HG03095 (cell line): ENCODE results near the gene IP6K3.

Experiments used
- ATAC-seq: cut with Tn5 transposase; IDR thresholded peaks from one replicate; pipeline ENCODE4 v1.9.1; 2021; ENCODE audit warnings: moderate library complexity; ENCODE audit not compliant: unreplicated experiment

IP6K3 gene

DNA sequence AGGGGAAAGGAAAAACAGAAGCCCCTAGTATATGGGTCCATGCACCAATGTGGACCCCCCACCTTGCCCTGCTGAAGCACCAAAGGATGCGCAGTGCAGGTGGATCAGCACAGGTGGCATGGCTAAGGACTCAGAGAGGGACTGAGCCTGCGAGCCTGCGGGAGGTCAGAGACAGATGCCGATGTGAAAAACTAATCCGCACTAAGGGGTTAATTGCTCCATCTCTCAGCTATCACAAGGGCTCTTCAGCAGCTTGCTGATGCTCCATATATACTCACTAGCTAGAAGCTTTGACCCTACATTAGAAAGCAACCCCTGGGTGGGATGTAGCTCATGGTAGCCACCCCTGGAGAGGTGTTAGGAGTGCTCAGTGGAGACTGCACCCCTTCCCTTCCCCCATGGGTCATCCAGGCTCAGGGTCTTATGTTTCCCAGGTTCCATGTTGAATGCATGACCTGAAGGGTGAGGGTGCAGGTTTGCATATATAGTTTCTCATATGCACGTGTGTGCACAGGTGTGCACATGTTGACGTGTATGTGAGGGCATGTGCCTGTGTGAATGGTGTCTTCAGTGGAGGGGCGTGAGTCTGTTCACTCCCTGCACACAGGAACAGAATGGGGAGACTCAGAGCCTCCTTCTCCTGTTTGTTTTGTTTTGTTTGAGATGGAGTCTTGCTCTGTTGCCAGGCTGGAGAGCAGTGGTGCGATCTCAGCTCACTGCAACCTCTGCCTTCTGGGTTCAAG is 13.4 kb upstream of the IP6K3 start:
- no peak for ATAC-seq

DNA sequence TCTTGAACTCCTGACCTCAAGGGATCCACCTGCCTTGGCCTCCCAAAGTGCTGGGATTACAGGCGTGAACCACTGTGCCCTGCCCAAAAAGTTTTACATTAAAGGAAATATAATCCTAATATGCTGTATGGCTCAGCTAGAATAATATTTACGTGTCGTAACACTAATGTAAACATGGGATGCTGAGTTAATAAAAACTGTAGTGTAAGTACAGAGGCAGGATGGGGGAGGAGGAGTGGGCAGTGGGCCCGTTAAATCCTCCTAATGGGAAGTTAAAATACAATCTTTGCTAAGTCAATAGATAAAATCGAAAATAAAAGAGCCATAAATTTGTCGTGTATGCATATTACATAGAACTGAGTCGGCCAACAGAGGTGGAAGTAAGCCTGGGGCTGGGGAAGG is 12.1 kb upstream of the IP6K3 start:
- ATAC-seq, result no peak

DNA sequence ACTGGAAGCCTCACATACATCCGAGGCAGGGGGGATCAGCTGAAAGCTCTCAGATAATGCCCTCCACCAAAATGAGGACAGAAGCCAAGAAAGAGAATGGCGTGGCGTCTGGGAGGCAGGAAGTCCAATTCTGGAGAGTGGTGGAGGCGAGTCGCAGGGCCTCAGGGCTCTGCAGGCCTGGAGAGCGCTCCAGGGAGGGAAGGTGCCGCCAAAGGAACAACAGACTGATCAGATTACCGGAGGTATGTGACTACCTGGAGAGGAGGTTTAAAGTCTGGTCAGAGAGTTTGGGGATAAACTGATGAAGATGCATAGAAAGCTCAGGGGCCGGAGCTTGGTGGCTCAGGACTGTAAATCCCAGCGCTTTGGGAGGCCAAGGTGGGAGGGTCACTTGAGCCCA is 11.2 kb upstream of the IP6K3 start:
- ATAC-seq, result no peak

DNA sequence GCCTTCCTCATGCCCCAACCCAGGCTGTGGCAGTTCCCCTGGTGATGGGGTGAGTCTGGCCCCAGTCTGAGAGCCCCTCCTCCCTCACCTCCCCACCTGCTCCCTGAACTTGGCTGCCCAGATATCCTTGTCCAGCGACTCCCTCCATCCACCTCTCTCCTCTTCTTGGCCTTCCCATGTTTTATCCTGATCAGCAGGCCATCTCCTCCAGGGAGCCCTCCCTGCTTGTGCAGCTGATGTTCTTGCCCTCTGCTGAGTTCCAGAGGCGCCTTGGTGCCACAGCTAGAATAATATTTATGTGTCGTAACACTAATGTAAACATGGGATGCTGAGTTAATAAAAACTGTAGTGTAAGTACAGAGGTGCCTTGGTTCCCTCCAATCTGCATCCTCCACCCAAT is 10.4 kb upstream of the IP6K3 start:
- ATAC-seq, result no peak

DNA sequence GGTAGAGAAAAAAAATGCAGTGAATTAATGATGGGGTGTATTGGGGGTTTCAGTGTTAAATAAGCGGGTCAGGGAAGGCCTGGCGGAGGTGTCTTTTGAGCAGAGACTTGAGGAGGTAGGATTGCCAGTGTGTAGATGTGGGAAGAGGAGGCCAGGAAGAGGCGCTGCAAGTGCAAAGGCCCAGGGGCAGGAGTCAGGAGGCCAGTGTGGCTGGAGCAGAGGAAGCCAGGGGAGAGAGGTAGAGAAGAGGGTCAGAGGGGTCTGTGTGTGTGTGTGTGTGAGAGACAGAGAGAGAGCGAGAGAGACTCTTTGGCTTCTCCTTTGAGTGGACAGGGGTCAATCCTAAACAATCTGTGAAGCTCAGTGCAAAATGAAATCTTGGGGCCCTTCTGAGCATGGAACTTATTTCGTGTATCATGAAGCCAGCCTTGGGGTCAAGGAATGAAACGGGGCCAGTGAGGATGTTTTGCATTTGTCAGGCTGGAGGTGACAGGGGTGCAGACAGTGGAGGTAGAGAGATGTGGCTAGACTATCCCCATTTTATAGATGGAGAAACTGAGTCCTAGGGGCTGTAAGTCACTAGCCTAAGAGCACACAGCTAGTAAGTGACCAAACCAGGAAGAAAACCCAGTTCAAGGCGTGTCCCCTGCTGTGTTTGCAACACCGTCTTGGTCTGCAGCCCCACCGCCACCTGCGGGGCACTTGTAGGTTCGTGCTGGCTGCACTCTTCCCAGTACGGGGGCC is 9.7 kb upstream of the IP6K3 start:
- ATAC-seq, result no peak

DNA sequence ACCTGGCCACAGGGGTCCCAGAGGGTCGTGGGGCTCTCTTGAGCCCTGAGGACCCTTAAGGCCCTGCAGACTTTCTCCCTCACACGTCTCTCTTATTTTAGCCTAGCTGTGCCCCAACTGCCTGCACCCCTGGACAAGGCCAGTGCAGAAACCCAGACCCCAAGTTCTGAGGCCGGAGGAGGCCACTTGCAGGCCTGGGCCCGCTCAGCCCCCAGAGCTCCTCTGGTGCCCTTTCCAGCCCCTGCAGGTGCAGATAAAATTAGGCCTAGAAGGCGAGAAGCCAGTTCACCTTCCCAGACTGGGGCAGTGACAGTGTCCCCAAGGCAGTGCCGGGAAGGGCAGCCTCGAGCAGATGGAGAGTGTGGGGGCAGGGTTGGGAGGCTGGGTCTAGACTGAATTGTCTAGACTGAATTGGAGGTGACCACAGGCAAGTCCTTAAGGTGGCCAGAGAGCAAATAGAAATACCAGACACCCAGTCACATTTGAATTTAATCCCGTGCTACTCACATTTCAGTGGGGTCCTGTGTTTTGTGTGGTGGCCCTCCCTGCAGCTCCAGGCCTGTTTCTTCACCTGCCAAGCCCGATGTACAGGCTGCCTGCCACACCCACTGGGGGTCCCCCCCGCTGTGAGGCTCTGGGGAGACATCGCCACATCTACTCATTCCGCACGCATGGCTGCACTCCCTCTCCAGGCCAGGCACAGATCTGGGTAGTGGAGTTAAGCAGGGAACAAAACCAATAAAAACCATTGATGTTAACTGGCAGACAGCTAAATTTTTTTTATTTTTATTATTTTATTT is 8.6 kb upstream of the IP6K3 start:
- ATAC-seq, result no peak

DNA sequence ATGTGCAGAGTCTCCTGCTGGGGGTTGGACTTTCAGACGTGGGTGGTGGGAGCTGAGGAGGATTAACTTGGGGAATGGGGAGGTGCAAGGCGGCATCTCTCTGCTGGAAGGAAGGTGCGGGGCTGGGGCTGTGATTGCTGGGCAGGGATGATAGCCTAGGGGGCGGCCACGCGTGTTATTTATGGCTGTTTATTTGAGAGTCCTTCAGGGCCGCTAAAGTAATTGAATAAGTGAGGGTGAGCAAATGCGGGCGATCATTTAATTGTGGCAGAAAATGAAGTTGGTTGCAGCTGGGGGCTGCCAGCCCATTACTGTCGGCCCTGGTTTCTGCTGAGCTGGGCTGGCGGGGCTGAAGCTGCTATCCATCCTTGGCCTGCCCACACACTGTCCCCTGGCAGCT is 7.5 kb upstream of the IP6K3 start:
- ATAC-seq, result no peak

DNA sequence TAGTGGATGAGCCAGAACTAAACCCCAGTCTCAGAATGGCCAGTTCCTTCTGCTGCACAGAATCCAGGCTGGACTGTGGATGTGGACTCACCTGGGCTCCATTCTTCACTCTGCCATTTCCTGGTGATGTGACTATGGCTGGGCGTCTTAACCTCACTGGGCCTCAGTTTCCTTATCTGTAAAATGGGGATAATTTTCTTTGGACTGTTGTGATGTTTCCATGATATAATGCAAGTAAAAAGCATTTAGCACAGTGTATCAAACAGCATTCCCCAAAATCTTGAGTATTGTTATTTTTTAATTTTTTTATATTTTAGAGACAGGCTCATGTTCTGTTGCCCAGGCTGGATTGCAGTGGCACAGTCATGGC is 5.9 kb upstream of the IP6K3 start:
- ATAC-seq, result no peak

DNA sequence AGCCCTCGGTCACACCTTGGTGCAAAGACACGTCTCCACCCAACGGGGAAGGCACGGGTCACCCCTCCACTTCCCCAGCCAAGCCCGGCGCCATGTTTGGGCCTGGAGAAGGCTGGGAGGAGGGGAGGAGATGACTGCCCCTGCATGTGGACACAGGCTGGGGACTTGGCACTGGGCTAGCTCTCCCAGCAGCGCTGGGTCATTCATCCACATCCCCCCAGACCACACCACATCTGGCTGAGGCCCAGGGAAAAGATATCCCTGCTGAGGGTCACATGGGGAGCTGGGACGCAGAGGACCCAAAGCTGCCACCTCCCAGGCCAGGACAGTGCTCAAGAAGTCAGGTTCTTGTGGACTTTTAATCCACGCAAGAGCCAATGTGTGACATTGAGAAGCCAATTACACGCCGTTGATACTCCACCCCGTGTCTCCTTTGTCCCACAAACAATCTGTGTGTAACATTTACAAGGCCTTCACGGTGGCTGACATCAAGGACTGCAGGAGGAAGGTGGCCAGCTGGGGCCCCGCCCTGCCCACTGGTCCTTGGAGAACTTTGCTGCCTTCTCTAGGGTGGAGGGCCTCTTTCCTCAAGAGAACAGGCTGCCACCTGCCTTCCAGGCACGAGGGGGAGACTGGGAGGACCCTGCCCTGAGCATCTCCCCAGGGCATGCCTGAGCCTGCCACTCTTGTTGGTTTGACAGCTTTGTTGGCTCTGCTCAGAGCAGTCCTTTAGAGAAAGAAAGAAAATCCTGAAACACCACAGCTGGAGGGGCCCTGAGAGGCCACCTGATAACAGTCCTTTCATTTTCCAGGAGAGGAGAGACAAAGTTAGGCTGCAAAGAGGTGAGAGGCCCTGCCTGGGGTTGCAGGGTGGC is 5.3 kb upstream of the IP6K3 start:
- no peak for ATAC-seq

DNA sequence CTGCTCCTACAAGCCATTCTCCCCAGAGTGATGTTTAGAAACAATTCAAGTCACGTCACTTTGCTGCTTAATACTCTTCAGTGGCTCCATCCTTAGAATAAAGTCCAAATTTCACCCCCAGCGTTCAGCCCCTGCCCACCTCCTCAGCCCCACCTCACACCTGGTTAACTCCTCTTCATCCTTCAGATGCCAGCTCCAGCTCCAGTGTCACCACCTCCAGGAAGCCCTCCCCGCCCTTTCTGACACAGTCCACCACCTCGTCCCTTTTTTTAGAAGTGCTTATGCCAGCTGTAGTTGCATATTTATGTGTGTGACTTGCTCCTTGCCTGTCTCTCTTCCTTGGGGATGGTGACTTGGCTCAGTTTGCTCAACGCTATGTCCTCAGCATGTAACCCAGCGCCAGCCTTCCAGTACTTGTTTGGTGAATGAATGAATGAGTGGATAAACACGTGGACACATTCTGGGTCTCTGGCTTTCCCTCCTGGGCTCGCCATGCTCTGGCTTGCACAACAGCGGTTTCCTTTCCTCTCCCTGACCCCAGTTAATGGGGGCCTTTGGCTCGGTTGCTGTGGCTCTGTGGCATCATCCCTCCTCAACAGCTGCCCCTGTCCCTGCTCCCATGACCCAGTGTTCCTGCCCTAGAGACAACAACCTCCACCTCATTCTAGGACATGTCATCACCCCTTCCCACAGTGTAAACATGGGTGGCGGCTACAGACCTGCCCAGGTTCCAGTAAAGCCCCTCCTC is 3.7 kb upstream of the IP6K3 start:
- no peak for ATAC-seq

DNA sequence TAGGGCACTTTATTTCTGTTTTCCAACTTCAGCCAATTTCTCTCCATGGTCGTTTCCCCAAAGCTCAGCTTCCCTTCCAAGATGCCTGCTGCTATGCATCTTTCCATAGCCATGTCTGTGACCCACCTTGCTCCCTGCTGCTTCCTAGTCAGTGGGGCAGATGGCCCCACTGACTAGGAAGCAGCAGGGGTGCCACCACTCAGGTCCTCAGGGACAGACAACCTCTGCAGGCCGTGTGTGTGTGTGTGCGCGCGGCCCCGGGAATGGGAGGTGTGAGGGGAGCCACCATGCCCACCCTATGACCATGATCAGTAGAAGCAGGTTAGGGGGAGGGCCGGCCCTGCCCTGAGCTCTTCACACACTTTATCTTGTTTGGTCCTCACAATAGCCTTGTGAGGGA is 2.7 kb upstream of the IP6K3 start:
- ATAC-seq, result no peak

DNA sequence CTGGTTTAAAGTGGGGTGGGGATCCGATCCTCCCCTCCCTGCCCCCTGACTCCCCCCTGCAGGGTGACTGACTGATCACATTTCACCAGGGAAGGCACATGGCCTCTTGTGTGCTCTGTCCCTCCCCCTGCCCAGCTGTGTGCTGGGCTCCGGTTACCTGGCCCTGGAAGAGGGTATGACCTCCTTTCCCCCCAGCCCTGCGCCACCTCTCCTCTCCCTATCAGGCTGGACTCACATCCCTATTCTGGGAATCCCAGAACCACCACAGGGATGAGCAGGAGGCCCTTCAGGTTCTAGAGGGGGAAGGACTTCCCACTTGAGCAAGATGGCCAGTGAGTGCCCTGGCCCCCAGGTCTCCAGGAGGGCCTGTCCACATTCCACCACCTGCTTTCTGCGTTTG is 2.1 kb upstream of the IP6K3 start:
- no peak for ATAC-seq

DNA sequence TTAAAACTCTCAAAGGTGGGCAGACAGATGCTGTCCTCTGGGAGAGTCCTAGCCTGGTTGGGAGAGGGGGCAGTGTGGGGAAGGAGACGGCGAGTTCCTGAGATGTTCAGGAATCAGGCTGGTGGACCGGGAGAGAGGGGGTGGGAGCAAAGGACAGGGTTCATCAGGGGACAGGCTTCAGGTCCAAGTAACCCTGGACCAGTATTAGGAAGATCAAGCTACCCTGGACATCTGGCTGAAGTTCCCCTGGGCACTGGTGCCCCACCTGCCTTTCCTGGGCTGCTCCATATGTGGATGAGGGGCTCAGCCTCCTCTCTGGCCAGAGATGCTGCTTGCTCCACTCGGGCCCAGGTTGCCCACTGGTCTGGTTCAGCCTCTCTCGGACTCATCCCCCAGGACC is 1.1 kb upstream of the IP6K3 start:
- no peak for ATAC-seq

DNA sequence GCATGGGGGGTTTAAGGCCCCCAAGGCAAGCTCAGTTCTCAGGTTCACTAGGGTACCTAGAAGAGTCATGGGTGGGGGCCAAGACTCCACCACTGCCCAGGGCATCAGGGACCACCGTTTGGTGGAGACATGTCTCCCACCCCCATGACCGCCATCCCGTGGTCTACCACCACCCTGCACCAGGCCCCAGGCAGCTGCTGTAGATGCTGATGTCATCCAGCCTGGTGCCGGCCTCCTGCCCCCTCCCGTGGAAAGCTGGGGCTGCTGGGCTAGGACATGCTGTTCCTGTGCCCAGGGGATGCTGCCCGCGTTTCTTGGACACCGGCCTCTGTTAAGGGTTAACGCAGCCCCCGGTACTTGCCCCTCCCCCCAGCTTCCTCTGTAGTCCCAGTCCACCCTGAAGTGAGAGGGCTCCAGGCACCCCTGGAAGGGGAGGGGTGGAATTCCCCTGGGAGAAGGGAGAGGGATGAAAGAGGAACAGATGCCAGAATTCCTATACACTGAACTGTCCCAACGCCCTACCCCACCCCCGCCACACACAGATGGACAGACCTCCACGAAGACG is 587 bp downstream of the IP6K3 start:
- ATAC-seq, result no peak

DNA sequence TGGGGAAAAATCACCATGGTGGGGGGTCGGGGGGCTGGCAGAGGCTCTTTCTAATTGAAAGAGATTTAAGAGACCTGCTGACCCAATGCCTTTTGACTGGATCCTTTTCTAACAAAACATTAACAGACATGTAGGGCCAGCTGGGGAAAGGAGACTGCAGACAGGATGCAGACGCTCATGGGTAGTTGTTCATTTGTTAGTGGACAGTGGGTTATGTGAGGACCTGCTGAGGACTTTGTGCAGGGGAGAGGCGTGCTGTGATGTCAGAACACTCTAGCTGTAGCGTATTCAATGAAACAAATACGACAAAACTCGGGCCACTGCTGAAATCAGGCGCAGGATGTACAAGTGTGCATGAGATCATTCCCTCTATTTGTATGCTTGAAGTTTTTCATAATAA is 1.2 kb downstream of the IP6K3 start:
- no peak for ATAC-seq

DNA sequence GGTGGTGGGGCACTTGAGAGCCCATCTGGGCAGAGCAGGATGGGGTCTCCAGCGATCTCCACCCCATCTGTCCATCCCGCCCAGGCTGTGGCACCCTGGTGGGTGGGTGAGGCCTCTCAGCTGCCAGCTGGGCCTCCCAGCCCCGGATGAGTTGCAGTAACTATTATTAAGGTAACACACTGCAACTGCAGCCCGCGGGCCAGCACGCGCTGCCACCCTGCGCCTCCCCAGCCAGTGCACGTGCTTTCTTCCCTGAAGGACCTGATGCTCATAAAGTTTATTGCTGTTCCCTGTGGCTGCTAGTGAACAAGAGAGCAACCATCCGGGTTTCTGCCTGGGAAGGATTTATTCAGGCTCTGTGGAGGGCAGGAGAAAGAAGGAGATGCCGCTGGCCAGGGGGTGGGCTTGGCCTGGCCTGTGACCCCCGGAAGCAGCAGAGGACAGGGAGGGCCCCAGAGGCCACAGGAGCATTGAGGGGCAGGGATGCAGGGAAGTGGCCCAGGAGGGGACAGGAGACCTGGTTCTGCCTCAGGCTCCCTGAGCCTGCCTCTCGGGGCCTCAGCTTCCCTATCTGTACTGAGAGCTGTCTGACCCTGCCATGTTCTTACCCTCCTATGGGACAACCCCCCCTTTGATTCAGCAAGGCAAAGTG is 1.7 kb downstream of the IP6K3 start:
- no peak for ATAC-seq

DNA sequence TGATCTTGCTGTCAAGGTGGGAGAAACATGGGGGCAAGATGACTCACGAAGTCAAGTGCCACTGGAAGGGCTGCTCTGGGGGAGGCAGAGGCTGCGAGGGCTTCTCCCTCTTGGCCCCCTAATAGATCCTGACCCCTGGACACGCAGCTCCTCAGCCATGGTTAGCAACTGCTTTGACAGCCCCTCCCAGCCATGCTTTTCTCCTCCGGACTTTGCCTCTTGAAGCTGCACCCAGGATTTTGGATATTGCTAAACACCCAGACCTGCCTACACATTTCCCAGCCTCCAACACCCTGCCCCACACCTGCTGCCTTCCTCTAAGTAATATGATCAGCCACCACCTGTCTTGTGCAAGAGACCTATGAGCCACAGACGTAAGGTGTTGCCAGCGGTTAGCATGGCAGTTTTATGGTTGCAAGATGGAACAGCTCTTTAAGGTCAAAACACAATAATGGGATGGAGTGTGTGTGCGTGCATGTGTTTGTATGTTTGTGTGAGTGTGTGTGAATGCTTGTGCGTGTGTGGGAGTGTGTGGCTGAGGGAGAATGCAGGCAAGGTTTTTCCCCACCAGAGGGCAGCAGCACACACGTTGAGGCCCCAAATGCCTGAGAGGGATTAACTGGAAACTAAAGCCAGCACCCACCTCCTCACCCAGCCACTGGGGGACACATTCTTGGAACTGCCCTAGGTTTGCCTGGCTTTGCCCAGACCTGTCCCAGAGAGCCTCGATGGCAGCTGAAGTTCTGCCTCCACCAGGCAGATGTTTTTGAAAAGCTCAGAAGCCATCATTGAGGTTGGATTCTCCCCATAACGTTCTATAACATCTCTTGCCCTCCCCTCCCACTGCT is 2.5 kb downstream of the IP6K3 start:
- ATAC-seq, result no peak

DNA sequence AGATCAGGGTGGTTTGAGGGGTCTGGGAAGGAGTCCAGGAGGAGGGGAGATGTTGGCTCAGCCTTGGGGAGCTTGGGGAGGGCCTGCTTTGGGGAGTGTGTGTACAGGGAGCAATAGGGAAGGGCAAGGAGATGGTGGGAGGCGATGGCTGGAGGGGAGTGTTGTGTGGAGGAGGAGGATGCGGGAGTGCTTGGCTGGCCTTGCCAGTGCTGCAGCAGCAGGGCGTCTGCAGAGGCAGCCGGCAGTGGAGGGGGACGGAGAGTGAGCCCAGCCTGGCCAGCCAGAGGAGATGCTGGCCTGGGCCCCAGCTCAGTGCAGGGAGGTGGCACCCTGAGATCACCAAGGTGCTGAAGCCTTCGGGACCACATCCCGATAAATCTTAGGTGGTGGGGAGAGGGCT is 3.9 kb downstream of the IP6K3 start:
- ATAC-seq, result no peak

DNA sequence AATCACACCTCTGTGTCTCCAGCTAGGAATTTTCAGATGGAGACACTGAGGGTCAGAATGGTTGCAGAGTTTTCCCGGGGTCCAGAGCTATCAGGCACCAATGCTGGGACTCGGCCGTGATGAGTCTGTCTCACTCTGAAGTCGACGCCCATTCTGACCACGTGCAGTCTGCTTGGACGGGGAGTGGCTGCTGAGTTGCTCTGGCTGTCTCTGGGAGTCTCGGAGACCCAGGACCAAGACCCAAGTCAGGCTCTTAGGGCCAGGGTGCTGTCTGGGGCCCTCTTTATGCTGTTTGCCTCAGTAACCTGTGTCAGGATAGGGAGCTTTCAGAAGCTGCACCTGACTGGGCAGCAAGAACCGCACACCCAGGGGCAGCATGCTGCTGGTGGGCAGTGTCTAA is 4.6 kb downstream of the IP6K3 start:
- no peak for ATAC-seq
